DMS79 treated with DMSO at 0.1 percent for 48 hours (cell line): ENCODE data around the gene OPCML.

Source experiments
- DNase-seq: peaks from one replicate; lab custom pipeline; 2025; lab: John Stamatoyannopoulos, UW

Gene OPCML

DNA sequence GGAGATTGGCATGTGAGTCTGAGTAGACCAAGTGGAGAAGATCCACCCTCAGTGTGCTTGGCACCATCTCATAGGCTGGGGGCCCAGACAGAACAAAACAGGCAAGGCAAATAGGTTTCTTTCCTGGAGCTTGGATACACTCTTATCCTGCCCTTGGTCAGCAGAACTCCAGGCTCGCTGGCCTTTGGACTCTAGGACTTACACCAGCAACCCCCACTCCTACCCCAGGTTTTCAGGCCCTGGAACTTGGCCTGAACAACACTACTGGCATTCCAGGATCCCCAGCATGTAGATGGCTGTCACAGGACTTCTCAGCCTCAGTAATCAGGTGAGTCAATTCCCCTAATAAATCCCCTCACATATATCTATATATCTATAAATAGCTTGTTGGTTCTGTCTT, 637.7 kb downstream of the OPCML start:
- no peak for DNase-seq

DNA sequence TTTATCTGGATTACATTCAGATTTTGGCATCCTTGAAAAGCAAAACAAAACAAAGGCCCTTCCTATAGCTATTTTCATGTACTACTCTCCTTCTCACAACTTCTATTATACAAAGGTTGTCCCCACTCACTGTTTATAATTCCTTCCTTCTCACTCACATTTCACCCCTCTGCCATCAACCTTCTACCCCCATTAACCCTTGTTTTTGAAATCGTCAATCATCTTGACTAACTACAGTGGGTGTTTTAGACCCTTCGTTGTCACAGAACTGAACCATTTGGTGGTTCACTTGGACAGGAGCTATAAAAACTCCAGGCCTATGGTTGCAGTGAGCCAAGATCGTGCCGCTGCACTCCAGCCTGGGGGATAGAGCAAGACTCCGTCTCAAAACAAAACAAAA, 639.4 kb downstream of the OPCML start:
- DNase-seq, result no peak

- no peak for DNase-seq
Observed at GRCh38 chr11:132888226-132888625, 644.1 kb downstream of the OPCML start.

DNA sequence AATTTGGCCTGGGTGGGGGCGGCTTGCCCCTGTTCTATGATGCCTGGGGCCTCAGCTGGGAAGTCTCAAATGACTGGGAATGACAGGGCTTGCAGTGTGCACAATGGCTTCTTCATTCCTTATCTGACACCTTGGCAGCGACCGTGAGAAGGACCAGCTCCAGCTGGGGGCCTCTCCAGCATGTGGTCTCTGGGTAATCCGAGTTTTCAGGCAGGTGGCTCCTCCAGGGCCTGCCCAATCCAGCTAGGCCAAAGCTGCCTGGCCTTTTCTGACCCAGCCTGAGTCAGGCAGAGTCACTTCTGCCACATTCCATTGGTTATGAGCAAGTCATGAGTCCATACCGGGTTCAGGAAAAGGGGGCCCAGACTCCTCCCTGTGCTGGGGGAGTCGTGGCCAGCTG, 646.0 kb downstream of the OPCML start:
- no peak for DNase-seq

DNA sequence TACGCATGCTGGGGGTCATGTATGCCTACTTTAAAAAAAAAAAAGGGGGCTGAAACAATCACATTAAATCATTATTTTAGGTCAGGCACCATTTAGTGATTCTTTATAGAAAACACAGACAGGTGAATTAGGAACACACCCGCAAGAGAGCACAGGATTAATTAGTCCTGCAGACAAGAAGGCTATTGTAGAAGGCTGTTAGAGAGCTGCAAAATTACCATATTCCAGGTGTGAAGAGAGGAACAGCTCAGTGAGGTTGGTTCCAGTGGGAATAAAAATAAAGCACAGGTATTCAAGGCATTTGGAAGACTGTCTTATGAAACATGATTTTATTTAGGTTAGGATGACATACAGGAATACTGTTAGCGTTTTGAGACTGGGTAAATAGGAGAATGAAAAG, 649.1 kb downstream of the OPCML start:
- DNase-seq, result no peak

DNA sequence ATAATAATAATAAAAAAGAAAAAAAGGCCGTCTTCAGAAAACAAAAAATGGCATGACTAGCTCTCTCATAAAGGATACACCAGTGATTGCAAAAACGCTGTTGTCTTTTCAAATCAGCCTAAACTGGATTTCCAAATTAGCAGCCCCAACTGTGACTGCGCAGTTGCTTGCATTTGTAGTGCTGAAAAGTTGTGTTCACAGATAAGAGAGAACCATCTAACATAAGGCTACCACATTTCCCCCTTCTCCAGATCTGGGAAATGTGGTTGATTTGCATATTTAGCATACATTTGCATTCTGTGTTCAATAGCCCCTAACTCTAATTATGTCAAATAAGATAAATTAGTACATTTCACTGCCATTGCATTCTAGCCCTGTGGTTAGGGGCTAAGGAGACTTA, 650.7 kb downstream of the OPCML start:
- DNase-seq, result no peak

DNA sequence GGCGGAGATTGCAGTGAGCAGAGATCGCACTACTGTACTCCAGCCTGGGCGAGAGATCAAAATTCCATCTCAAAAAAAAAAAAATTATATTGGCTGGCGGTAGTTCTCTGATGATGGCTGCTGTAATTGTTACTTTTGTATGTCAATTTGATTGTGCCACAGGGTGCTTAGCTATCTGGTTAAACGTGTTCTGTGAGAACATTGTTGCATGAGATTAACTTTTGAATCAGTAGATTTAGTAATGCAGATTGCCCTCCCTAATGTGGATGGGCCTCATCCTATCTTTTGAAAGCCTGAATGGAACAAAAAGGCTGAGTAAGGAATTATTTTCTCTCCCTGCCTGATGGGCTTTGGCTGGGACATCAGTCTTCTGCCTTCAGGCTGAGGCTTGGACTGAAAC, 654.2 kb downstream of the OPCML start:
- DNase-seq, result no peak

DNA sequence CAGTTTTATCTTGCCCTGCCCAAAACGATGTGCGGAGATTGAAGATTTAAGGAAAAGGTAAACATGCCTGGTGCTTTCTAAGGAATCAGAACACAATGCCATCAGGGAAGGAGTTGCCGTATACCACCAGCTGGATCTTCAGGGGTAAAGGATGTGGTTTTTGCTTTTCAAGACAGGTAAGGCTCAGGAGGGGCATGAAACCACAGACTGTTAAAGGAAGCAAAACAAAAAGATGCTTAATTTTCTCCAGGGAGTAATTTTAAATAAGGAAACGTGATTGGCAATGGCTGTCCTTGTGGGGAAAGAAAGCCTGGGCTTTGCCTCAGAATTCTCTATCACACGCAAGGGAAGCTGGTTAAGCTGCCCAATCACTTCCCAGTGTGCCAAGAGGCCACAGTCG, 655.6 kb downstream of the OPCML start:
- no peak for DNase-seq

GRCh38 chr11:132876239-132876638, 656.1 kb downstream of the OPCML start:
- no peak for DNase-seq

- no peak for DNase-seq
Observed at GRCh38 chr11:132874638-132875037, 657.7 kb downstream of the OPCML start.

GRCh38 chr11:132873841-132874240, 658.5 kb downstream of the OPCML start:
- DNase-seq, result no peak

- DNase-seq, result no peak
Observed at GRCh38 chr11:132872211-132872610, 660.1 kb downstream of the OPCML start.

DNA sequence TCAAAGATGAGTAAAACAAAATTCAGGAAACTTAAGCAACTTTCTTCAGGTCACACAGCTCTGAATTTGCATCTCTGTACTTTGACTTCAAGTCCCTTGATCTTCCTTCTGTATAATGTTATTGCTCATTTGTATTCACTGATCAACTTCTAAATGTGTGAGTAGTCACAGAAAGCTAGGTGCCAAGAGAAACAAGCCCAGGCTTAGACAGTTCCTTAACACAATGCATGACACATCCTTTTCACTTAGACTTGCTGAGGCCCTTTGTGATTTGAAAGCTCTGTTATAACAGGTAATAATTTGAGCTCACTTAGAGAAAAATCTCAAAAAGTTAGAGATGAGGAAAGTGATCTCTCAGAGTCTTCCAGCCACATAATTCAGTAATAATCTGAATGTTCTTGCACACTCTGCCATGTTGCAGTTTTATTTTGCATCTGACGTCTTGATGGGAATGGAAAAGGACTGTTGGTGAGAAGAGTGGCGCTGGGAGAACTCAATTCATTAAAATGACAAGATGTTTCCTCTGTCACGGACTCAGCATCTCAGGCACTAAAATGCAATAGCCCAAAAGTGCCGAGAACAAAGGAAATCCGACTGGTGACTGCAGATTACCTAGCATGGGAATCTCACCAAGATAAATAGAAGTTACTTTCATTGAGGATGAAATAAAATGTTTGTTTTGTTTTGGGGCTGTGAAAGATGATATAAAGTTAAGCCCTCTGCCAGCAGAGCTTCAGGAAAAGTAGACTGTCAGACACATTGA, 665.3 kb downstream of the OPCML start:
- no peak for DNase-seq

DNA sequence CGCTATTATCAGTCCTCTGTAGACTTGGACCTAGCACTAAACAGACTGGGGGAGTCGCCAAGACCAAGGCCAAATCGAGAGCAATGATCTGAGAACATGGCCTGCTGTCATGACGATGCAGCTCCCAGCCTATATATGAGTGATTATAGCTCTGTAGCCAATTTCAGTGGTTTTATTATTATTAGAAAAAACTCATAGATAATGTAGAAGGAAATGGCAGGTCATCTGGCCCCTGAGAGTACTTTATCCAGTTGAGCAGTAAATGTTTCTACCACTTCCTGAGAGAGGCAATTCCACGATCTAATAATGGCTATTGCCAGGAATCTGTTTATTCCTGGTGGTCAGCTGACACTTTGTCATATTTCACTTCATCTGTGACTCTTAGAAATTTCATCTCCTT, 666.7 kb downstream of the OPCML start:
- no peak for DNase-seq

- no peak for DNase-seq
Observed at GRCh38 chr11:132864811-132865576, 667.3 kb downstream of the OPCML start.

GRCh38 chr11:132862933-132863332, 669.4 kb downstream of the OPCML start:
- DNase-seq, result no peak

DNA sequence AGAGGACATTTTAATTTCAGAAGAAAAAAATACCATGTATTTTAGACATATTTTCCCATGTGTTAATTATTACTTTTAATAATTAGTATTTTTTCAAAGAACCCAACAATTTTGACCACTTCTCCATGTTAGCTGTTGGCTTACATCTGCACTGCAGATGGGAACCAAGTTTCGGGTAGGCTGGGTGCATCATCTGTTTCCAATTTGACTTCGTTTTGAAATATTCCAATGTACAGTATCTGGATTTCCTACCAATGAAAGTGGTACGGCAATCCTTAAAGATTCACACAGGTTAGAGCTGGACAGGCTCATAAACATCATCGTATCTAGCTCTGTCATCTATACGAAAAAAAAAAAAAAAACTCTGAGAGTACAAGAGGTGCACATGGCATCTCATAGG, 670.2 kb downstream of the OPCML start:
- DNase-seq, result no peak

DNA sequence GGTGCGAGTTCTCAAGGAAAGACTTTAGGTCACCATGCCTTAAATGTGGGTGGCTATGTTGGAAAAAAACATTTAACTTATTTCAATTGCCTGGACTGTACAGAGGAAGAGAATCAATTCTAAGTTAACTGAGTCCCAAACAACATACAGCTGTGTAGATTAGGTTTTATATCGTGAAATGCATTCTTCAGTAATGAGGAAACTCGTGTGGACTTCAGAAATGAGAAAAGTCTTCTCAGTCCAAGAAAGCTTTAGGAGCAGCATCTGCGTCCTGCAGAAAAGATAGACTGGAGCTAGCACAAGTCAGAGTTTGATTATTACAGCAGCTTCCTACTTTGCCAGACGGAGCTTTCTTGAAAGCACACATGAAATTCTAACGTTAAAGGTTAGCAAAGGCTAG, 673.0 kb downstream of the OPCML start:
- DNase-seq, result no peak

DNA sequence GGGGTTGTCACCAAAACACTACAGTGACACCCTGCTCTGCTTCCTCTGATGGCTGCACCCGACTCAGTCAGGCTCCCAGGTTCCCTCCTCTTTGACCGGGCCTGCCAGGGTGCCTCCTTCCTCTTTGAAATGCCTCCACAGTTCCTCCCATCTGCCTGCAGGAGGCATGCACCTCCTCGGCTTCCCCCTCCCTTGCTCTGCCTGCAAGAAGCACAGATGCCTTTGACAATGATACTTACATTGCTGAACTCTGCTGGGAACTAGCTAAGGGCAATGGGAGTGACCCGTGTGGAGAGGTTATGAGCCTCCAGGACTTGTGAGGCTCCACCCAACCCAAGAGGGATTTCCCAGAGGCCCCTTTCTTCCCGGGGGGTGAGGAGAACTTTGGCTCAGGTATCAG, 674.1 kb downstream of the OPCML start:
- DNase-seq, result no peak

DNA sequence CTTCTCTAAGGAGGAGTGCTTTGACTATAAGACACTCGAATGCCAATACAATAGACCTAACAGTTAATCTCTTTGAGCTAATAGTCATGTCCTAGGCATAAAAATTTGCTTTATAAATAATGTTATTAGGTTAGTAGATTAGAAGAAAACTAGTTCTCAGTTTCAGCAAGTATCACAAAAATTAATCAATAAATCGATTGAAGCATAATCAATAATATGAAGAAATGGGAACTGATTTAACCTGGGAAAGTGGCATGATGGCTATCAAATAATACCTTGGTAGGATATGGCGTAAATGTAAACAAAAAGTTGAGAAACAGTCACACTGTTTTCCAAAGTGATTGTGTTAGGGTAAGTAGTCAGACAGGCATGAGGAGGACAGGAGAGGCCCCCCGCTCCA, 676.3 kb downstream of the OPCML start:
- DNase-seq, result no peak

DNA sequence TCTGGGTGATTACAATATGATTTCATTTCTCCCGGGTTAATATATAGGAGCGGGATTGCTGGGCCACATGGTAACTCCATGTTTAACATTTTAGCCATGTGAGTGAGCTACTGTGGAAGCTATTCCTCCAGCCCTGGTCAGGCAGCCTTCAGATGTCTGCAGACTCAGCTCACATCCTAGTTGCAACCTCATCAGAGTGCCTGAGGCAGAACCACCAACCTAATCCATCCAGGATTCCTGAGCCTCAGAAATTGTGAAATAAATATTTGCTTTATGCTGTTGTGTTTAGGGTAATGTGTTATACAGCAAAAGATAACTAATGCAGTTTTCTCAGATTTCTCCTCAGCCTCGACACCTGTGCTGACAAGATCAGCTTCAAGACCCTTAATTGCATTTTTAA, 676.8 kb downstream of the OPCML start:
- no peak for DNase-seq

GRCh38 chr11:132853886-132854285, 678.4 kb downstream of the OPCML start:
- no peak for DNase-seq

DNA sequence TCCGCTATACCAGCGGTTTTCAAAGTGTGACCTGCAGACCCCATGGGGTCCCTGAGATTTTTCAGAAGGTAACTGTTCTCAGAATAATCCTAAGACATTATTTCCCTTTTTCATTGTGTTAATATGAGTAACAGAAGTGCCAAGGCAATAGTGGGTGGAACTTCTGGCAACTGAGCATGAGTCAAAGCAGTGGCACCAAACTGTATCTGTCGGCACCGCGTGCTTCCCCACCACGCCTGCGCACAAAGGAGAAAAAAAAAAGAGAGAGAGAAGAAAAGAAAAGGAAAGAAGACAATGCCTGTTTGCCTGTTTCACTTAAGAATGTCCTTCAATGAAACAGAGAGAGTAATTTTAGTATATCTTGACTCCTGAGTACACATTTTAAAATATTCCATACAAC, 679.9 kb downstream of the OPCML start:
- DNase-seq, result no peak

DNA sequence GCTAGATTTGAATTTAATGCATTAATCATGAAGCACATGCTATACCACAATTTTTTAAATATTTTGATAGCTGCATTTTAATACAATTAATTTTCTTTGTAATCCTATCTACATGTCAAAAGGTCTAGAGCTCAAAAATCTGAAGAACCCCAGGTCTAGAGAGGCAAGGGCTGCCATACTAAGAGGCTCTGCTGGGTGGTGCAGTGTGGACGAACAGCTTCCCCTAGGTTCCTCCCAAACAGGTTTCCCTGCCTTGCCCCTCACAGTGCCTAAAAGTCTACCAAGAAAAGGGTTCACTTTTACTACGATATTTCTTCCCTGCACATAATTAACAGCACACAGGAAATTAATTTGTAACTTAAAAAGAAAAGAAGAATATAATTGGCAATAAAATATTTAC, 681.1 kb downstream of the OPCML start:
- DNase-seq, result no peak
